Measurements from ENCODE around the gene DENND1A. TPM values are rescaled to one million over a fixed set of nuclear protein-coding genes. Genes with fewer than 3 reads are reported as not detected.

The DENND1A gene
- total RNA-seq, 1 experiment from 2014 or later, result 29.7 TPM

DNA sequence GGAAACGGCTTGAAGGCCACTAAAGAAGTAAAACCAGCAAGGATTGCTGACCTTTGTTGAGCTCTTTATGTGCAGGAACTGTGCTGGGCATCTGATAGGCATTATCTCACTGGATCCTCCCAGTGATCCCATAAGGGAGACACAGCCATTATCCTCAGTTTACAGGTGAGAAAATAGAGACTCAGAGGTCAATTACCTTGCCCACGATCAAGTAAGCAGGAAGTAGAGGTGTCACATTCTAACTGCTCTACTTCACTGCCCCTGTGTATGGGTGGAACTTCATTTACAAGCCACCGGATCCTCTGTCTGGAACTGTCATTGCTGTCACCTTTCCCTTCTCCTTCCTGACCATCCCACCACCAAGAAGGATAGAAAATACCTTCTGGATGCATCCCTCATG lies 325.1 kb downstream of the DENND1A start:
- Histone ChIP-seq H4K20me1 (ENCODE audit: low read length) (no peaks in the 10 kb centered on the region), H3K4me2 (ENCODE audit: low read length) (no peak overlapping the region), H3K4me1 (ENCODE audit: insufficient read depth, low read length) (no peaks in the 10 kb centered on the region), H3K79me2 (ENCODE audit: low read length) (no peaks in the 10 kb centered on the region), H3K36me3 (ENCODE audit: low read depth, low read length) (no peaks in the 10 kb centered on the region), H3K27ac (ENCODE audit: low read length) (no peak overlapping the region), H3K27me3 (ENCODE audit: low read length) (no peaks in the 10 kb centered on the region), H3K9ac (ENCODE audit: low read length) (no peak overlapping the region), H3K9me3 (ENCODE audit: low read length) (no peaks in the 10 kb centered on the region), H2AFZ (ENCODE audit: low read length) (no peak overlapping the region), H3K4me3 (ENCODE audit: low read length) (no peak overlapping the region), H3K9me2 (replicated peaks; ENCODE audit: low read length) (no peaks in the 10 kb centered on the region), H3F3A (ENCODE audit: low read length, unreplicated experiment) (no peaks in the 10 kb centered on the region)
- CTCF ChIA-PET, result no interaction called here
- DNase-seq, result no peak
- POLR2A ChIA-PET (ENCODE audit: unreplicated experiment), result no interaction called here
- intact Hi-C loops (cut with micrococcal nuclease), result no loop called here
- TF ChIP-seq EZH2 (IDR thresholded peaks at IDR 0.05; ENCODE audit: low read length, unreplicated experiment) (no peak), EZH2phosphoT487 (IDR thresholded peaks at IDR 0.05; ENCODE audit: borderline replicate concordance, low read length) (no peak)
- TF ChIP-seq, protein P1, sequence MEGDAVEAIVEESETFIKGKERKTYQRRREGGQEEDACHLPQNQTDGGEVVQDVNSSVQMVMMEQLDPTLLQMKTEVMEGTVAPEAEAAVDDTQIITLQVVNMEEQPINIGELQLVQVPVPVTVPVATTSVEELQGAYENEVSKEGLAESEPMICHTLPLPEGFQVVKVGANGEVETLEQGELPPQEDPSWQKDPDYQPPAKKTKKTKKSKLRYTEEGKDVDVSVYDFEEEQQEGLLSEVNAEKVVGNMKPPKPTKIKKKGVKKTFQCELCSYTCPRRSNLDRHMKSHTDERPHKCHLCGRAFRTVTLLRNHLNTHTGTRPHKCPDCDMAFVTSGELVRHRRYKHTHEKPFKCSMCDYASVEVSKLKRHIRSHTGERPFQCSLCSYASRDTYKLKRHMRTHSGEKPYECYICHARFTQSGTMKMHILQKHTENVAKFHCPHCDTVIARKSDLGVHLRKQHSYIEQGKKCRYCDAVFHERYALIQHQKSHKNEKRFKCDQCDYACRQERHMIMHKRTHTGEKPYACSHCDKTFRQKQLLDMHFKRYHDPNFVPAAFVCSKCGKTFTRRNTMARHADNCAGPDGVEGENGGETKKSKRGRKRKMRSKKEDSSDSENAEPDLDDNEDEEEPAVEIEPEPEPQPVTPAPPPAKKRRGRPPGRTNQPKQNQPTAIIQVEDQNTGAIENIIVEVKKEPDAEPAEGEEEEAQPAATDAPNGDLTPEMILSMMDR (conservative IDR thresholded peaks at IDR 0.05; ENCODE audit: low read depth, low read length), result no peak
- no TSS peak for BruUV-seq (replicated peaks)
- ATAC-seq, result no peak

DNA sequence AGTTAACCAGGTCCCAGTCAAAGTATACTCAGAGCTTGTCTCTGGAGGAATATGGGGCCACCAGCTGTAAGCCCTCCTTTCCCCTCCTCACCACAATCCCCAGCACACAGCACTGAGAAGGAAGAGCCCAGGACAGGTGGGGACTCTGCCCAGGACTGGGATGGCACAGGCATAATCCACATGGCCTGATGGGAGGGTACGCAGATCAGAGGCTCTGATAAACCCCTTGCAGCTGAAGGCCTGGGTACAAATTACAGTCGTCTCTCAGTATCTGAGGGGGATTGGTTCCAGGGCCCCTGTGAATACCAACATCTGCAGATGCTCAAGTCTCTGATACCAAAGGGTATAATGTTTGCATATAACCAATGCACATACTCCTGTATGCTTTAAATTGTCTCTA lies 328.1 kb downstream of the DENND1A start:
- Histone ChIP-seq H3K9me3 (ENCODE audit: low read length) (no peaks in the 10 kb centered on the region), H3K27me3 (ENCODE audit: low read length) (no peaks in the 10 kb centered on the region), H3K27ac (ENCODE audit: low read length) (no peak overlapping the region), H3K4me3 (ENCODE audit: low read length) (no peak overlapping the region), H4K20me1 (ENCODE audit: low read length) (no peaks in the 10 kb centered on the region), H3K79me2 (ENCODE audit: low read length) (no peaks in the 10 kb centered on the region), H3K4me1 (ENCODE audit: insufficient read depth, low read length) (no peaks in the 10 kb centered on the region), H3K36me3 (ENCODE audit: low read depth, low read length) (no peaks in the 10 kb centered on the region), H3K9me2 (replicated peaks; ENCODE audit: low read length) (no peaks in the 10 kb centered on the region), H2AFZ (ENCODE audit: low read length) (no peak overlapping the region), H3K4me2 (ENCODE audit: low read length) (no peak overlapping the region), H3F3A (ENCODE audit: low read length, unreplicated experiment) (no peaks in the 10 kb centered on the region), H3K9ac (ENCODE audit: low read length) (no peak overlapping the region)
- BruUV-seq (replicated peaks), result no TSS peak
- no peak for TF ChIP-seq EZH2 (IDR thresholded peaks at IDR 0.05; ENCODE audit: low read length, unreplicated experiment)
- TF ChIP-seq EZH2phosphoT487 (IDR thresholded peaks at IDR 0.05; ENCODE audit: borderline replicate concordance, low read length), result no peak
- TF ChIP-seq, protein P1 (conservative IDR thresholded peaks at IDR 0.05; ENCODE audit: low read depth, low read length), result no peak
- no peak for ATAC-seq
- ChIA-PET CTCF (no interaction called here), POLR2A (ENCODE audit: unreplicated experiment) (no interaction called here)
- intact Hi-C loops (cut with micrococcal nuclease), result no loop called here
- no peak for DNase-seq

DNA sequence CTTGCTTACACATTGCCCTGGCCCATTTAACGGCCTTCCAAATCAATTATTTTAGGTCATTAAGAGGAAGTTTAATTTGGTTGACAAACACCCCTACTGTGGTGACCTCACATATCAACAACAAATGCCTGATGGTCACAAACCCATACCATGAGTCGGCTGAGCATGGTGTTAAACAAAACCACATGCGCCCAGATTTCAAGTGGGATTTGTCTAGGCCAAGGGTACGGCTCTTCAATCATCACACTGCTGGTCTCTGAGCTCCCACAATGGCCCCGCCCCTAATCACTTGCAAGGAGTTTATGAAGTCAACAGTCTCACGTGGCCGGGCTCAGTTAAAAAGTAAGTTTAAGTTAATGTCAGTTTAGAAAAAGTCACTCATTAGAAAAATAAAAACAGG lies 330.1 kb downstream of the DENND1A start:
- intact Hi-C loops (cut with micrococcal nuclease), result no loop called here
- no peaks in the 10 kb centered on the region for H3K9me3 ChIP-seq (ENCODE audit: low read length)
- no peak for DNase-seq
- no peaks in the 10 kb centered on the region for H3K36me3 ChIP-seq (ENCODE audit: low read depth, low read length)
- no TSS peak for BruUV-seq (replicated peaks)
- no peaks in the 10 kb centered on the region for H3K9me2 ChIP-seq (replicated peaks; ENCODE audit: low read length)
- ATAC-seq, result no peak
- no peak overlapping the region for H3K4me2 ChIP-seq (ENCODE audit: low read length)
- no peak overlapping the region for H3K27ac ChIP-seq (ENCODE audit: low read length)
- no peaks in the 10 kb centered on the region for H4K20me1 ChIP-seq (ENCODE audit: low read length)
- TF ChIP-seq EZH2phosphoT487 (IDR thresholded peaks at IDR 0.05; ENCODE audit: borderline replicate concordance, low read length) (no peak), EZH2 (IDR thresholded peaks at IDR 0.05; ENCODE audit: low read length, unreplicated experiment) (no peak)
- TF ChIP-seq, protein P1 (conservative IDR thresholded peaks at IDR 0.05; ENCODE audit: low read depth, low read length), result no peak
- H3F3A ChIP-seq (ENCODE audit: low read length, unreplicated experiment), result no peaks in the 10 kb centered on the region
- no peaks in the 10 kb centered on the region for H3K4me1 ChIP-seq (ENCODE audit: insufficient read depth, low read length)
- H2AFZ ChIP-seq (ENCODE audit: low read length), result no peak overlapping the region
- CTCF ChIA-PET, result no interaction called here
- H3K27me3 ChIP-seq (ENCODE audit: low read length), result no peaks in the 10 kb centered on the region
- POLR2A ChIA-PET (ENCODE audit: unreplicated experiment), result no interaction called here
- H3K9ac ChIP-seq (ENCODE audit: low read length), result no peak overlapping the region
- H3K79me2 ChIP-seq (ENCODE audit: low read length), result no peaks in the 10 kb centered on the region
- H3K4me3 ChIP-seq (ENCODE audit: low read length), result no peak overlapping the region

Measured in PC-3 (cell line).